GM12864 (cell line): ENCODE data around the gene TEDC1.

Experiments
- DNase-seq: peaks from one replicate; pipeline ENCODE4 v3.0.0-alpha.2; 2011; ENCODE audit warnings: low read depth
- H3K4me3 ChIP-seq: 2 replicates; pipeline ENCODE4 v1.5.1; 2011; ENCODE audit warnings: mild to moderate bottlenecking, low read depth, low read length, control low read depth
- CTCF ChIP-seq: IDR thresholded peaks from 2 replicates; pipeline ENCODE4 v1.5.1; 2011; ENCODE audit warnings: low read depth, mild to moderate bottlenecking, moderate library complexity, low read length, control low read depth, inconsistent platforms; ENCODE audit errors: missing control alignments

TEDC1 gene

DNA sequence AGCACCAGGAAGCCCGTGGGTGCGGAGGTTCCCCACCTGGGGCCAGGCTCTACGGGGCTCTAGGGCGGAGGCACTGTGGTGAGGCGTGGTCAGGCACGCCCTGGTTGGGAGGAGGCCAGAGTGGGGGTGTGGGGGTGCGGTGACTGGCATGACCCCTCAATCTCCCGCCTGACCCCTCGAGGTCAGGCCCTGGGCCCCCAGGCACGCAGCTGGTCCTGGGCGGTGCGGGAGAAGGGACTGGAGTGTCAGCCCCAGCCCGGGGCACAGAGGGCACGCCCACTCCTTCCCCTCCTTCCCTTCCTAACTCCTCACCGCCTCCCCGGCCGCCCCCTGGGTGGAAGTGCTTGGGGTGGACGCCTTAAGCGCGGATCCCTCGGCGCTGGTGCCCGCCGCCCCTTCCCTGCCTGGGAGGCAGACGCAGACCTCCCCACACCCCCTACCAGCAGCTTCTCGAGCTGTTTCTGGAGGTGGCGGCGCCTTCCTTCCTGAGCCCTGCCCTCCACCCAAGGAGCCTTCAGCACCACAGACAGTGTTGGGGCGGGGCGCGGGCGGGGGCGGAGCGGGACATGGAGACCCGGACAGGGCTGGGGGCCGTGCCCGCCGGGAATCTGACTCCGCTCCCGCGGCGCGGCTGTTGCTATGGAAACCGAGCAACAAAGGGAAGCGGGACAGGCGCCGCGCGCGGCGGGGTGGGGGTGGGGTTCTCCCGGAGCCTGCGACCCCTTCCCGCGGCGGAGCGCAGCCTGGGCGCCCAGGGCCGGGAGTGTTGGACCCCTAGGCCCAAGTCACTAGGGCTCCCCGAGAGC is 17.2 kb upstream of the TEDC1 start:
- no peak for DNase-seq
- TF ChIP-seq CTCF = no peak
- H3K4me3 ChIP-seq = peak overlapping the region; percentile 39

DNA sequence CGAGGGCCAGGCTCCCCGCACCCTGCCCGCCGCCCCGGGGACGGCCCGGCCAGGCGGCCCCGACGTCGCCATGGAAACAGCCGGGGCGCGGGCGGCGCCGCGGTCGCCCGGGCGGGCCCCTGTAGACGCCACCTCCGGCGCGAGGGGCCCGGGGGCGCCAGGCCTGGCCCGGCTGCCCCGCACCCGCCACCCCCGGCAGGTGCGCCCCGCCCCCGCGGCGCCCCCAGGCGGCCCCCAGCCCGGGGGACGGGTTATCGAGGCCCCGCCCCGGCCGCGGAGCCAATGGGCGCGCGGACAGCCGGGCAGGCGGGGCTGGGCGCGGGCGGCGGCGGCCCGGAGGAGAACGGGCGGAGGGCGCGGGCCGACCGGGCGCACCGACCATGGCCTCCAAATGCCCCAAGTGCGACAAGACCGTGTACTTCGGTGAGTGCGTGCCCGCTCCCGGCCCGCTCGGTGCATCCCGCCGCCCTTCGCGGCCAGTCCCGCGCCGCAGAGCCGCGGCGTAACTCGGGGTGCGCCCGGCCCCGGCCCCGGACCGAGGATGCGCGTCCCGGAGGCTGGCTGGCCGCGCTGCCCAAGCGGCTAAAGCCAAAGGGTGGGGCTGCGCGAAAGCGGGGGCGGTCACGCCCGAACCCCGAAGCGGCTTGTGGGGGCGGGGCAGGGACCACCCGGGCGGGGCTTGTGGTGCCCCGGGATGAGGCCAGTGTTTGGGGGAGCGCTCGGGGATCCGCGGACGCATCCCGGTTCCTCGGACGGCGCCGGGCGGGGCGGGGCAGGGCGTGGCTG is 16.4 kb upstream of the TEDC1 start, which contains the start of gene CRIP2:
Gene CRIP2 (plus strand): TSS at position 339 of the 786 bp plus-strand sequence. CDS start 42 bp downstream, at position 381.
- no peak for DNase-seq
- TF ChIP-seq CTCF = no peak
- peak within 1 kb of the TSS; percentile 39 for H3K4me3 ChIP-seq

- no peak overlapping the region for H3K4me3 ChIP-seq
- no peak for TF ChIP-seq CTCF
- DNase-seq = no peak
These were observed 15.6 kb upstream of the TEDC1 start for GRCh38 chr14:105475269-105476096.

DNA sequence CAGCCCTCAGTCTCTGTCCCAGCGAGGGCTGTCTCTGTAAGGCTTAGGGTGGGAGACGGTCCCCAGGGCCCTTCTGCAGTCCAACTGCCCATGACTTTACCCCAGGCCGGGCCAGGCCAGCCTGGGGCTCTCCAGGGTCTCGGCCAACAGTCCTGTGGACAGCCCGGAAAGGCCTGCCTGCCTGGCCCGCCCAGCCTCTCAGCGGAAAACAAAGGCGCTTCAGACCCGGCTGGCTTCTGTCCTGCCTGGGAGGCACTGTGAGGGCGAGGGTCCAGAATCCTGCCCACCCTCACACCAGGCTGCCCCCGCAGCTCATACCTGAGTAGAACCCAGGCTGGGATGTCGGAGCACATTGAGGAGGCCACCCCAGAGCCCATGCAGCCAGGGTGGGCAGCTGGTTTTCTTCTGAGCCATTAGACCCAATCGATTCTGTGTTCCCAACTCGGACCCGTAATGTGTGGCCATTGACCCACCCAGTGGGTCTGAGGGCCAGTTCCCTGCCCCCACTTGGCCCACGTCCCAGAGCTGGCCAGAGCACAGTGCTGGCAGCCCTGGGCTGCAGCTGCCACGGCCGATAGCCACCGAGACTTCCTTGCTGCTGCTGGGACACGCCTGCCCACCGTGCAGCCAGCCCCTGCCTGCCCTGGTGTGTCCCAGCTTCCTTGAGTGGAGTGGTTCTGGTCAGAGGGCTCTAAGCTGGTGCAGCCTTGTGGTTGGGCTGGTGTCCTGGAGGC is 14.8 kb upstream of the TEDC1 start:
- no peak for DNase-seq
- TF ChIP-seq CTCF = no peak
- no peak overlapping the region for H3K4me3 ChIP-seq

- no peak overlapping the region for H3K4me3 ChIP-seq
- TF ChIP-seq CTCF = no peak
- DNase-seq = no peak
These were observed 14.0 kb upstream of the TEDC1 start for GRCh38 chr14:105476831-105477659.
